ENCODE measurements around the gene PALLD.
"Not testable (repeated sequence)": the region's sequence is repeated elsewhere in the genome, so short reads cannot be mapped to it uniquely, and the experiment has no call there.

PALLD gene

GRCh38 chr4:168496834-168497233, at the start of gene PALLD:
PALLD (plus strand) TSS chr4:168497052.
- peak; percentile 73 for DNase-seq (ENCODE audit: low read depth, low spot score)

- not testable (repeated sequence) for DNase-seq (ENCODE audit: low read depth, low spot score)
Observed at GRCh38 chr4:168449063-168449462, 47.8 kb upstream of the PALLD start.

- DNase-seq (ENCODE audit: low read depth, low spot score) = peak; percentile 16
Observed at GRCh38 chr4:168449719-168450452, 47.0 kb upstream of the PALLD start.

- no peak for DNase-seq (ENCODE audit: low read depth, low spot score)
Observed at GRCh38 chr4:168451331-168451730, 45.5 kb upstream of the PALLD start.

- peak; percentile 61 for DNase-seq (ENCODE audit: low read depth, low spot score)
Observed at GRCh38 chr4:168451744-168452390, 45.0 kb upstream of the PALLD start.

GRCh38 chr4:168453146-168453545, 43.7 kb upstream of the PALLD start:
- DNase-seq (ENCODE audit: low read depth, low spot score) = no peak

GRCh38 chr4:168458256-168458655, 38.6 kb upstream of the PALLD start:
- not testable (repeated sequence) for DNase-seq (ENCODE audit: low read depth, low spot score)

GRCh38 chr4:168461821-168462220, 35.0 kb upstream of the PALLD start:
- DNase-seq (ENCODE audit: low read depth, low spot score) = peak; percentile 24

- no peak for DNase-seq (ENCODE audit: low read depth, low spot score)
Observed at GRCh38 chr4:168472920-168473319, 23.9 kb upstream of the PALLD start.

- DNase-seq (ENCODE audit: low read depth, low spot score) = no peak
Observed at GRCh38 chr4:168474660-168475320, 22.1 kb upstream of the PALLD start.

GRCh38 chr4:168475745-168476144, 21.1 kb upstream of the PALLD start:
- no peak for DNase-seq (ENCODE audit: low read depth, low spot score)

GRCh38 chr4:168478868-168479267, 18.0 kb upstream of the PALLD start:
- no peak for DNase-seq (ENCODE audit: low read depth, low spot score)

GRCh38 chr4:168480931-168481611, 15.8 kb upstream of the PALLD start:
- peak; percentile 68 for DNase-seq (ENCODE audit: low read depth, low spot score)

GRCh38 chr4:168483811-168484210, 13.0 kb upstream of the PALLD start:
- peak; percentile 32 for DNase-seq (ENCODE audit: low read depth, low spot score)

GRCh38 chr4:168484626-168485025, 12.2 kb upstream of the PALLD start:
- peak; percentile 15 for DNase-seq (ENCODE audit: low read depth, low spot score)

- no peak for DNase-seq (ENCODE audit: low read depth, low spot score)
Observed at GRCh38 chr4:168485156-168485910, 11.5 kb upstream of the PALLD start.

GRCh38 chr4:168486912-168487281, 10.0 kb upstream of the PALLD start:
- DNase-seq (ENCODE audit: low read depth, low spot score) = peak; percentile 37

- no peak for DNase-seq (ENCODE audit: low read depth, low spot score)
Observed at GRCh38 chr4:168487282-168488035, 9.4 kb upstream of the PALLD start.

GRCh38 chr4:168488869-168489274, 8.0 kb upstream of the PALLD start:
- DNase-seq (ENCODE audit: low read depth, low spot score) = no peak

GRCh38 chr4:168489616-168490015, 7.2 kb upstream of the PALLD start:
- DNase-seq (ENCODE audit: low read depth, low spot score) = no peak

GRCh38 chr4:168490711-168491110, 6.1 kb upstream of the PALLD start:
- no peak for DNase-seq (ENCODE audit: low read depth, low spot score)

All from astrocyte of the hippocampus (primary cell).